D341Med (cell line): ENCODE measurements around the gene LRRC75B.
A peak's percentile ranks its signal among the peaks of the same experiment; 100 is the strongest.
"Not testable (repeated sequence)": the region's sequence is repeated elsewhere in the genome, so short reads cannot be mapped to it uniquely, and the experiment has no call there.

Source experiments
- DNase-seq: peaks from one replicate; pipeline ENCODE4 v3.0.0; 2012; ENCODE audit warnings: low spot score

LRRC75B gene

DNA sequence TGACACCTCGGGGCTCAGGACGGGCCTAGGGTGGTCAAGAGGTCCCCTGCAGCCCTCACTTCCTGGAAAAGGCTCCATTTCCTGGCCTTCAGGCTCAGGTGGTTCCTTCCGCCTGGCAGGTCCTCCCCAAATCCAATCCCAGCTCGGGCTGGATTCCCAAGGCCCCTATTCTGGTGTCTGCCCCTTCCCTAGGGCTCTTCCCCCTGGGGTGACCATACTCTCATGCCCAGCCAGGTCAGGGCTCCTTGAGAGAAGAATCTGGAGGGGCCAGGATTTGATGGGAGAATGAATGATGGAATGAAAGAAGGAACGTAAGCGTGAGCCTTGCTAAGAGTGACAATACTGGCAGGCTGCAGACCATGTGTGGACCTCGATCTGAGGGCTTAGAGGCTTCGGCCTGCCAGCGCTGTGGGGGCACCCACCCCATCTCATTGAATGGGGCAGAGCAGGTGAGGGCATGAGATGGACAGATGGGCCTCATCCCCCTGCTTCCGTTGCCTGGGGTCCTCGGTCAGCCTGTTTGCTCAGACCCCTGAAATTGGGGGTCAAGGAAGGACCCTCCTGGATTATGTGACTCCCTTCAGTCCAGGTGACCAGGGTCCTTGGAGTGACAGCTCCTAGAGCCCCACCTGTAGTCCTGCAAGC is 9.4 kb upstream of the LRRC75B start:
- not testable (repeated sequence) for DNase-seq

DNA sequence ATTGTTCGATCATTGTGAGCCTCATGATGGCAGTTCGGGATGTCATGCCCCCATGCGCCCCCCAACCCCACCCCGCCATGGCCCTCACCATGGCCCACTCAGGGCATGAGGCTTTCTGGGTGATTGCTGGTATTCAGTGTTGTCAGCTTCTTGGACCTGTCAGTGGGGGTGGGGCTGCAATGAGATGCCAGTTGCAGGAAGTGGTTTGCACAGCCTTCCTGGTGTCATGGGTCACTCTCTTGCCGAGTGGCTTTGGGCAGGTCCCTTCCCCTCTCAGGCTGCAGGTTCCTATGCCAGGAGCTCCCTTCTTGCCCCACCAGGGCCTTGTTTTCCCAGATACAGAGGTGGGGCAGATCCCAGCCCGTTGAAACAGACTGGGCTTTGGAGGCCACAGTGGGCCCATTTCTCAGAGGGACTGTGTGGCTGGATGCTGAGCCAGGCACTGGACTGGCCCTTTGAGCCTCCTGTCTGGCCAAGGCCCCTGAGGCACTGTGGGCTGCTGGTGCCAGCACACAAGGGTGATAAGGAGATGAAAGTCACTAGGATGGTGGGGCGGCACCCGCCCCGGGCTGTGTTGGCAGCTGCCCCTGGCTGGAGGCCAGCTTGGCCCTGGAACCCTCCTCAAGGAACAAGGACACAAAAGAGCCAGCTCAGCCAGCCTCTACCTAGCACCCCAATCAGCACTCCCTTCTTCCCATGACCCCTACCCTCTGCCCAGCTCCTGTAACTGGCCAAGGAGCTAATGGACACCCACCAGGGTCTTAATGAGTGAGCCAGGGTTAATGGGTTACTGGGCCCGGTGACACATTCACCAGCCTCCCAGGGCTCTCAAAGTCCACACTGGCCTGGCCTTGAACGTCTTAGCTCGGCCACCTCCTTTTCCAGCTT is 8.6 kb upstream of the LRRC75B start:
- no peak for DNase-seq

DNA sequence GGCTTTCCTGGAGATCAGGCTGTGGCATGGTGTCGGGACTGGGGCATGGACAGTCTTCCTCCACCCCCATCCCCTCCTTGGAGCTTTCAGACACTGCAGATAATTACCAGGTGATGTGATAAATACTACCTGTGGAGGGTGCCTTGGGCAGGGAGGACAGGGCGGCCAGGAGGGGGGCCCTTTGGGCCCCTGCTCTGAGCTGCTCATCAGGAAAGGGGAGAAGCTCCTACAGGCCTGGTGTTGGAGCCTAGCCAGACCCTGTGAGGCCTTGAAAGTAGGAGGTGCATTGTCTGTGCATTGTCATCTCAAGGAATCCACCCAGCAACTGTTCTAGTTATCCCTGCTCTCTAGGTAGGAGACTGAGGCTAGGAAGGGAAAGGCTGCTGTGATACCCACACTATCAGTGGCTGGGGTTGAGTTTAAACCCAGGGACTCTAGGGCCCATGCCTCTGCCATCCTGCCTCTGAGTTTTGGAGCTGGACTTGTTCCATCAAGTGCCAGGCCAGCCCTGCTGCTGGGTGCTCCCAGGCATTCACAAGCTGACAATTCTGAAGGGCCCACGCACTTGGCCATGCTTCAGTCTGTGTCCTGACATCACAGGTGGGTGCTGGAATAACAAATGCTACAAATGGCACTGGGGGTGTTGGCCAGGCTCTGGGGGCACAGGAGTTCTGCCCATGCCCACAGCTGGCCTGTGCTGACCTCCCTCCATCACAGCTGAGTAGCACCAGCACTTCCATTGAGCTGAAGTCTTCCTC is 7.3 kb upstream of the LRRC75B start:
- DNase-seq: not testable (repeated sequence)

- no peak for DNase-seq
Observed at GRCh38 chr22:24599514-24599913, 6.6 kb upstream of the LRRC75B start.

GRCh38 chr22:24597076-24597475 is 4.2 kb upstream of the LRRC75B start:
- not testable (repeated sequence) for DNase-seq

- DNase-seq: no peak
Observed at GRCh38 chr22:24595863-24596262, 3.0 kb upstream of the LRRC75B start.

- no peak for DNase-seq
Observed at GRCh38 chr22:24595228-24595627, 2.4 kb upstream of the LRRC75B start.

- DNase-seq: peak; percentile 22
Observed at GRCh38 chr22:24594569-24595120, 1.8 kb upstream of the LRRC75B start.

- peak; percentile 33 for DNase-seq
Observed at GRCh38 chr22:24593836-24594568, 1.1 kb upstream of the LRRC75B start.

DNA sequence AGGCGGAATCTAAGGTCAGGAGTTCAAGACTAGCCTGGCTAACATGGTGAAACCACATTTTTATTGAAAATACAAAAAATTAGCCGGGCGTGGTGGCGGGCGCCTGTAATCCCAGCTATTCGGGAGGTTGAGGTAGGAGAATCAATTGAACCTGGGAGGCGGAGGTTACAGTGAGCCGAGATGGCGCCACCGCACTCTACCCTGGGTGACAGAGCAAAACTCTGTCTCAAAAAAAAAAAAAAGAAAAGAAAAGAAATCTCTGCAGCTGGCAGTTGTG is 624 bp upstream of the LRRC75B start:
- not testable (repeated sequence) for DNase-seq

DNA sequence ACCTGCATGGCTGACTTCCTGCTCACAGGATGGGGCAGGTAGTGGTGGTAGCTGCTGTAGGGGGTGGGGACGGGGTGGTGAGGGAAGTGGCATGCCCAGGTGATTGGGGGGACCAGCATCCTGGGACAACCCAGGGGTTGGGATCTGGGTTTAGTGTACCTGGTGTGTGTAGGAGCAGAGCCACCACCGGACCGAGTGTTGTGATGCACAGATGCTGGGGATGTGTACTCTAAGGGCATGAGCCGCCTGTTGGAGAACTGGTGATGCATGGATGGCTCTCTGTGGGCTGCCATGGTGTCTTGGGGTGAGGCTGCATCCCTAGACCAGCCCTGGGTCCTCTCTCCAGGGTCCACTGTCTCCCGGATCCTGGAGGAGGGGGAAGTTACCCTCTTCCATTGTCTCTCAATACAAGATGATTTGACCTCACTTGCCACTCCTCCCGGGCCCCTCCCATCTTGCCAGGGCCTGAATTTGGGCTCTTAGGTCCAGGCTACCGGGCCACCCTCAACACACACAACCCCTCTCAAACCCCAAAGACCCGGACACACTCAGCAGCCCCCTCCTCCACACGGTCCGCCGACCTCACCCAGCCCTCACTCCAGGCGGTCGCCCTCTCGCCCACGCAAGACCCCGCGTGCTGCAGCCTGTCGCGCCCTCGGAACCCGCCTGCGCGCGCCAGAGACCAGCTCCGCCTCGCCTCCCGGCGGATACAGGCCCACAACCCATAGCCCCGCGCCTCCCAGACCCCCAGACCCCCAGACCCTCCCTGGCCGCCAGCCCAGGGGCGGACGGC is 619 bp downstream of the LRRC75B start:
- DNase-seq: no peak

DNA sequence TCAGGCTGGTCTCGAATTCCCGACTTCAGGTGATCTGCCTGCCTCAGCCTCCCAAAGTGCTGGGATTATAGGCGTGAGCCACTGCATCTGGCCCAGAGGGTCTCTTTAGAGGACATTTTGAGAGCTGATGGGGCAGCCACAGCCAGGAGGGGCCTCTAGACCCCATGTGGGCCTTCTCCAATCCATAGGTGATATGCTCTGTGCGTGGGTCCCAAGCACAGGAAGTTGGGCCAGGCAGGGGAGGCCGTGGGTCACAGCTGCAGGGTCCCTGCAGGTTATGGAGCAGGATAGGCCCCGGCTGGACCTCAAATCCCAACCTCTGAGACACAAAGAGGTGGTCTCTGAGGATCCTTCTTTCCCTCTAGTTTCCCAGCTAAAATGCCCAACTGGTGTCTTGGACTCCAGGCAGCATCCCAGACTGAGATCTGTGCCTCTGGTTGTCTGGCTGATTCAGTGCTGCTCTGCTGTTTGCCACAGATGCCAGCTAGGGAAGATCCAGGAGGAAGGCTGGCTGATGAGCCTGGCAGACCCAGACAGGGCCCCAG is 1.5 kb downstream of the LRRC75B start:
- no peak for DNase-seq

GRCh38 chr22:24590596-24591173 is 2.2 kb downstream of the LRRC75B start:
- no peak for DNase-seq

- DNase-seq: no peak
Observed at GRCh38 chr22:24589518-24590030, 3.3 kb downstream of the LRRC75B start.

DNA sequence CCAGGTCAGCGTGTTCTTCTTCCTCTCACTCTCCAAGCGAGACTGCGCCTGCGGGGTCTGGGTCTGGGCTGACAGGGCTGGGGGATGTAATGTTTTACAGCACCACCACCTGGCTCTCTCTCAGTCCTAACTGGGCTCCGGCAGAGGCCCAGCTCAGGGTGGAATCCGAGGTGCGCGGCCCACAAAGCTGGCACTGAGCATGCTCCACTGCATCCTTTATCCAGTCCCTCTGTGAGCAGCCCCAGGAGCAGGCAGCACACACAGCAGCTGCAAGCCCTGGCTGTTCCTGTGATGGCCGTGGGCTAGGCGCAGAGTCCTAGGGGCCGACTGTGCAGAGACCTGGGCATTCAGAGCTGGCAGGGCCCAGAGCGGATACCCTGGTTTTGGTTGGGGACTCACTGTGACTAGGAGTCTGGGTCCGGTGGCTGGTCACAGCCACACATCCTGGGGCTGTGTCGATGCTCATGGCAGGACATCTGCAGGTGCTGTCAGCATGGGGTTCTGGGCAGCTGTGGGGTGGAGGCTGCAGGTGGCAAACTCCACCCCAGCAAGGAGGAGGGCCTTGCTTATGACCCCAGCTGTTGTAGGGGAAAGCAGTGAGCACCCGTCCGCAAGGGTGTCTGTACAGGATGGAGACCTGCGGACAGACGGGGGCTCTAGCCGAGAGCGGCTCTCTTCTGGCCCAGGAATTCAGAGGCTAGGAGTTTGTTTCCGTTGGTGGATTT is 4.0 kb downstream of the LRRC75B start:
- DNase-seq: no peak

GRCh38 chr22:24588381-24588756 is 4.5 kb downstream of the LRRC75B start:
- DNase-seq: no peak

- no peak for DNase-seq
Observed at GRCh38 chr22:24587948-24588347, 4.9 kb downstream of the LRRC75B start.

DNA sequence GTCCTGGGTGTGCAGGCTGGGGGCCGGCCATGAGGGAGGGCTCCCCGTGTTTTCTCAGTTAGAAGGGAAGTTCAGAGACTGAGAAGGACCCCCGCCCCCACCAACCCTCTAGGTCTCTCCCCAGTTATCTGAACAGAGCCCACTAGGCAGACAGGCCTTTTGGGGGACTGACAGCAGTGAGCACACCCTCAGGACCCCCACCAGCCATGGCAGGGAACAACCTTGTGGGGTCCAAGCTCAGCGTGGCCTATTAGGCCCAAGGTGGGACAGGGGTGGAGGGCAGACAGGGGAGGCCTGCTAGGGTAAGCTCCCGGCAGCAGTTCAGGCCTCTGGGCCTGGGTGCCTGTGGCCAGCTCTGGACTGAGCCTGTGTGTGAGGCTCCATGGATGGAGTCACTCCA is 5.6 kb downstream of the LRRC75B start:
- no peak for DNase-seq

DNA sequence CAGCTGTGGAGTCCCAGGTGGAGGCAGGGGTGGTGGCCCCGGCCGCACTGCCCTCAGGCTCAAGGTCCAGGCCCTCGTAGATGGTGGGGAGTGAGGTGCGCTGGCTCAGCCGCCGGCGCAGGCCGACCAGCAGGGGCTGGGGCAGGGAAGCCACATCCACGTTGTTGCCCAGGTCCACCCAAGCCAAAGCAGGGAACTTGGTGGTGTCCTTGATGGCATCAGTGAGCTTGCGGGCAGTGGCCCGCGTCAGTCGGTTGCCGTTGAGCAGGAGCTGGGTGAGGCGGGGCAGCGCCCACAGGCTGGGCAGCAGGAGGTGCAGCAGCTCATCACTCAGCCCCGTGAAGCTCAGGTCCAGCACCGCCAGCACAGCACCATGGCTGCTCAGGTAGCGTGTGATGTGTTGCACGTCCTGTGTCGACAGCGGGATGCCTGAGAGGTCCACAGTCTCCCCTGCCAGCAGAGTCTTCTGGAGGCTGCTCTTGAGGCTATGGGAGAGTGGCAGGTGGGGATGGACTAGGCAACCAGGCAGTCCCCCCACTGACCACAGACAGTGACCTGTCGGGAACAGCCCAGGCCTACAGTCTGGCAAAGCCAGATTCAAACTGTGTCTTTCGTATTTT is 6.8 kb downstream of the LRRC75B start:
- DNase-seq: no peak
